Retinal pigment epithelial cell (primary cell): ENCODE data around the gene FNDC11.

ENCODE experiments used
- DNase-seq: peaks from one replicate; pipeline ENCODE4 v3.0.0-alpha.2; 2010; ENCODE audit warnings: low read depth
- H3K4me3 ChIP-seq: 2 replicates; pipeline ENCODE4 v1.5.1; 2011; ENCODE audit warnings: mild to moderate bottlenecking, low read length, control low read depth, moderate library complexity
- CTCF ChIP-seq: conservative IDR thresholded peaks from 2 replicates; pipeline ENCODE4 v1.5.1; 2011; ENCODE audit warnings: low read depth, low read length, control low read depth, inconsistent platforms

The FNDC11 gene

GRCh38 chr20:63562461-63563224, 8.7 kb downstream of the FNDC11 start:
- no peak overlapping the region for H3K4me3 ChIP-seq
- DNase-seq: no peak
- TF ChIP-seq CTCF: no peak

- no peak overlapping the region for H3K4me3 ChIP-seq
- no peak for DNase-seq
- no peak for TF ChIP-seq CTCF
These were observed 9.4 kb downstream of the FNDC11 start for GRCh38 chr20:63563225-63563935.

- no peak for TF ChIP-seq CTCF
- no peak for DNase-seq
- no peak overlapping the region for H3K4me3 ChIP-seq
These were observed 10.3 kb downstream of the FNDC11 start for GRCh38 chr20:63564036-63564810.

GRCh38 chr20:63565021-63565698, 11.2 kb downstream of the FNDC11 start:
- TF ChIP-seq CTCF: no peak
- H3K4me3 ChIP-seq: no peak overlapping the region
- no peak for DNase-seq

- no peak for TF ChIP-seq CTCF
- no peak overlapping the region for H3K4me3 ChIP-seq
These were observed 11.9 kb downstream of the FNDC11 start for GRCh38 chr20:63565699-63566335.

GRCh38 chr20:63566395-63567135, 12.6 kb downstream of the FNDC11 start:
- no peak for TF ChIP-seq CTCF
- no peak for DNase-seq
- no peak overlapping the region for H3K4me3 ChIP-seq

More at GRCh38 chr20:63565699-63566335, 11.9 kb downstream of the FNDC11 start:
- no peak for DNase-seq
